D721Med (cell line): ENCODE results near the gene DEFB129.

Experiments
- DNase-seq: peaks from one replicate; pipeline ENCODE4 v3.0.0; 2011; ENCODE audit warnings: low spot score; ENCODE audit not compliant: insufficient read length
- FAIRE-seq: peaks from 2 replicates; lab custom pipeline; 2011; peaks lifted over from hg19 to GRCh38; lab: Jason Lieb, UNC
- CTCF ChIP-seq: IDR thresholded peaks from 2 replicates; pipeline ENCODE4 v1.5.1; 2012; ENCODE audit warnings: mild to moderate bottlenecking, control low read depth; ENCODE audit not compliant: insufficient read depth; ENCODE audit errors: missing control alignments

The DEFB129 gene

DNA sequence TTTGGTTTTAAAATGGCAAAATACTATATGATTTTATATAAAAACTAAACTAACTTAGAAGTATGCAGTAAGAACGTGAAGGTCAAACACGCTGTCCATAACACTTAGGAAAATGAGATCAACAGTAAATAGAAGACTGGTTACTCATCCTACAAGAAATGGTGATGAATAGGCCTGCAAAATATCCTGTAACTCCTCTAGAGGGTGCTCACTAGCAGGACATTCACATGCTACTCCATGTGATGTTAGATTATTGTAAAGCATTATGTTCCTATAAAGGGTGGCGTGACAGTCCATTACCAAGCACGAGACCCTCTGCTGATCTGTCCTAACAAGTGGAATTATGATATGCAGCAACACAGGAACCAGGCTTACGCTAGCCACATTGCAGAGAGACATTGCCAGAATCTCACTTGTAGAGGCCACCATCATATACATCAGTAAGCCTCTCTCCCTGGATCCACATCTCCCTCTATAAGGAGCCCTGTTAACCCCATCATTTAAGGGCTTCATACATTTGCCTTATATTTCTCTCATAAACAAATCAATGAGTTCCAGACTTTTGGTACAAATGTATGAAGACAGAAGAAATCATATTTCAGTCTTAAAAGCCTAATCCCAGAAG is 18.0 kb upstream of the DEFB129 start:
- DNase-seq, result no peak
- no peak for FAIRE-seq
- peak; percentile 64 for TF ChIP-seq CTCF

DNA sequence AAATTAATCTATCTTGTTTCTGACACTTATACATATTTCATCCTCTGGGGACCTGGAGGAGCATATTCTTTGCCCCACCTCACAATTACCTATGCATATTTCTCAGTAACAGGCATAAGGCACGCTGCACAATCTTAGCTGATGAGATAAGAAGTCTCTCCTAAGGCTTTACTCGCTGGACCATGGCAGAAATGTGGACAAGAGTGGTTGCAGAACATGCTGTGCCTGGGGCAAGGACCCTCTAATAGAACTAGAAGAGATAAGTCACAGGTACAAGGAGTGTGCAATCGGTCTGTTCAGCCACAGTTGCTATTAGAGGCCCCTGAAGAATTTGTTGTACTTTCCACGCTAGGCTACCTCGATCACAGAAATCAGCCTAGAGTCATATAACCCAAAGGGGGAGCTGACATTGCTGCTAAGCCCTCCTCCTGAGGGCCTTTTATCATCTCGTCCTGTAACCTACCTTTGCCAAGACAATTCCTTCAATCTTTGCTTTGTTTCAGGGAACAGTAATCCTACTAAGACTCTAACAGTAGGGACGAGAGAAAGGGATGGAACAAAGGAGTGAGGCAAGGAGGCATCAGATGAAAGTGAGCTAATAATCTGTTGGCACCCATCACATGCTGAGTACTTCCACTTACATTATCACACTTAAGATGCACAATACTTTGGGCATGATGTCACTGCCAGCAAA is 16.1 kb upstream of the DEFB129 start:
- DNase-seq, result no peak
- no peak for FAIRE-seq
- no peak for TF ChIP-seq CTCF

DNA sequence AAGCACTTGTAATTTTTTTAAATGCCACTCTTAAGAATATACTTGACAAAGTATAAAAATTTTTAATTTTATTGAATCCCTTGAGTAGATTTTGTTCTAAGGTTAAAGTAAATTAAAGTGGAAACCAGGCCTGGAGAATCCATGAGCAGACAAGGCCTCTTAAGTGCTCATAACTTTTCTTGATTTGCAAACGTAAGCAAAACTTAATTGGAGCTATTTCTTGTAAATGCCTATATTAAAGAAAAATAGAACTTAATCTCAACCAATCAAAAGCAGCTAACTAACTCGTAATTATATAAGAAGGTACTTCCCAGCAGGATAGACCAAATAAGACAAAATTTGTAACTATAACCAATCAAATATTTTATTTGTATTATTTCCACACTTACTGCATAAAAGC is 12.7 kb upstream of the DEFB129 start:
- FAIRE-seq (no peak), DNase-seq (no peak)
- no peak for TF ChIP-seq CTCF

DNA sequence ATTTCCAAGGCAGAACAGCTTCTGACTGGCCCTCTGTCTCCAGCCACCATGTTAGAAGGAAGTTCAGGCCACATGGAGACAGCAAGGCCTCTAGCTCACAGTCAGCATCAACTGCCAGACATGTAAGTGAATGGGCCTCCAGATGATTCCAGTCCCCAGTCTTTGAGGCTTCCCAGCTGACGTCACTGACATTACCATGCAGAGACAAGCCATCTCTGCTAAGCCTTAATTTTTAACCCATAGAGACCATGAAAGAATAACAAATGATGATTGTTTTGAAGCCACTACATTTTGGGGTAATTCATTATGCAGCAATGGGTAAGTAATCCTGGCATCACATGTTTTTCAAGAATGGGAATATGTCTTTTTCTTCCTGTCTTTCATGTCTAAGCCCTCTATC is 11.3 kb upstream of the DEFB129 start:
- no peak for FAIRE-seq
- TF ChIP-seq CTCF, result no peak
- no peak for DNase-seq

- no peak for TF ChIP-seq CTCF
- no peak for DNase-seq
- no peak for FAIRE-seq
Observed at GRCh38 chr20:217266-217665, 9.8 kb upstream of the DEFB129 start.

GRCh38 chr20:219290-220115 is 7.6 kb upstream of the DEFB129 start:
- FAIRE-seq, result no peak
- DNase-seq, result no peak
- peak; percentile 50 for TF ChIP-seq CTCF
